GM10266 (cell line): ENCODE results near the gene ADAM19.

Experiments used
- DNase-seq: peaks from one replicate; pipeline ENCODE4 v3.0.0; 2012; ENCODE audit errors: extremely low spot score
- CTCF ChIP-seq: IDR thresholded peaks from 2 replicates; pipeline ENCODE4 v1.5.1; 2012; ENCODE audit warnings: mild to moderate bottlenecking, low read depth; ENCODE audit not compliant: control insufficient read depth, insufficient read depth; ENCODE audit errors: missing control alignments

ADAM19 gene

GRCh38 chr5:157506066-157506590 is 69.4 kb downstream of the ADAM19 start:
- no peak for DNase-seq
- TF ChIP-seq CTCF: no peak

DNA sequence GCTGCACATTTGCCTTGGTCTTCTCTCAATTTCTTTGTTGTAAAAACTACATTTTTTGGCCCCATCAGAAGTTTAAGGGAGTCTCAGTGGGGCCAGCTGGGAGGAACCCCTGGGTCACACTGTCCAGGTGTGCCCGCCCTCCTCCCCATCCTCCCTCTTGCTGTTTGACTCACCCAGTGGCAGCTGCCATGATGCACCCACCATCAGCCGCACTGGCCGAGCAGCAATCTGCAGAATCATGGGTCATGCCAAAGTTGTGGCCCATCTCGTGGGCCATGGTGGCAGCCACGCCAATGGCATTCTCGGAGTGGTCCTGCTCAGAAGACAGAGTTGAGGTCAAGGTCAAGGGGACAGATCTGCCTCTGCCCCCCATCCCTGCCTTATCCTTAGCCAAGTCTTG is 70.1 kb downstream of the ADAM19 start:
- TF ChIP-seq CTCF: no peak
- no peak for DNase-seq

- DNase-seq: no peak
Observed at GRCh38 chr5:157504053-157504452, 71.5 kb downstream of the ADAM19 start.

GRCh38 chr5:157502143-157502647 is 73.4 kb downstream of the ADAM19 start:
- no peak for TF ChIP-seq CTCF
- DNase-seq: peak; percentile 53

More at GRCh38 chr5:157504053-157504452, 71.5 kb downstream of the ADAM19 start:
- no peak for TF ChIP-seq CTCF

GRCh38 chr5:157497875-157498611 is 77.5 kb downstream of the ADAM19 start:
- TF ChIP-seq CTCF: no peak
- no peak for DNase-seq

DNA sequence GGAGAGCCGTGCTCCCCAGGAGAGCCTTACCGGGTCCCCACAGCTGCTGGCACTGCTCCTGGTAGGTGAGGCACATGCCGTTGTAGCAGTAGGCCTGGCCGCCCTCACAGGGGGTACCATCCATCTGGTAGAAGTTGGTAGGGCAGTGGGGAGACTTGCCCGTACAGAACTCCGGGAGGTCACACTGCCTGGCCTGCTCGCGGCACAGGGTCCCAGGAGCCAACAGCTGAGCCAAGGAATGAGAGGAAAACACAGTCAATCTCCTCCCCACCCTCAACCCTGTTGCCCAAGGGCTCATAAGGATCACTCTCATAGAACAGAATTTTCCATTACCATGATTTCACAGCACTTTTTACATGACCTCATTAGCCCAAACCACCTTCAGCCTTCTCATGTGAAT is 78.7 kb downstream of the ADAM19 start:
- DNase-seq: no peak

More for the DNA sequence above, 78.7 kb downstream of the ADAM19 start:
- no peak for TF ChIP-seq CTCF
